OCI-LY3 (cell line): ENCODE data around the gene METTL21C.

ENCODE experiments used
- CTCF ChIP-seq: fragments of 200-600, 300-600 bp; sonication (generic); IDR thresholded peaks from 2 replicates; pipeline ENCODE4 v1.5.1; 2014; ENCODE audit warnings: antibody characterized with exemption, low read length, low read depth
- EZH2phosphoT487 ChIP-seq: fragments of 200-600 bp; shearing (Covaris generic); IDR thresholded peaks from 2 replicates; pipeline ENCODE4 v1.6.1; 2018; ENCODE audit warnings: antibody characterized with exemption, mixed run types, low read depth

- no peak for TF ChIP-seq EZH2phosphoT487
- no peak for TF ChIP-seq CTCF
Observed at GRCh38 chr13:102682727-102683126, 12.1 kb downstream of the METTL21C start.
